Nephron (organoid): ENCODE measurements around the gene VIPAS39.

Experiments
- H3K27ac Mint-ChIP-seq, 3 experiments: 2 replicates each; pipeline ENCODE4 v1.8.0; 2020; ENCODE audit warnings: mixed read lengths in 3 of 3, mild to moderate bottlenecking in 2 of 3, moderate library complexity in 1 of 3
- H3K27me3 Mint-ChIP-seq: 2 replicates; pipeline ENCODE4 v1.8.0; 2021; ENCODE audit warnings: low read depth, mild to moderate bottlenecking, moderate library complexity, mixed read lengths
- H3K36me3 Mint-ChIP-seq: 2 replicates; pipeline ENCODE4 v1.8.0; 2020; ENCODE audit warnings: low read depth, mixed read lengths
- H3K4me1 Mint-ChIP-seq: 2 replicates; pipeline ENCODE4 v1.8.0; 2020; ENCODE audit warnings: mixed read lengths
- H3K4me3 Mint-ChIP-seq, 3 experiments: 2 replicates each; pipeline ENCODE4 v1.8.0; 2020; ENCODE audit warnings: mild to moderate bottlenecking in 3 of 3, mixed read lengths in 3 of 3, moderate library complexity in 2 of 3
- H3K9me3 Mint-ChIP-seq: 2 replicates; pipeline ENCODE4 v1.8.0; 2020; ENCODE audit warnings: mixed read lengths
- CTCF ChIP-seq, 3 experiments: fragments of 200-600 bp; sonication (generic); IDR thresholded peaks; one replicate each; pipeline ENCODE4 v1.5.0; 2021; ENCODE audit warnings: antibody characterized with exemption in 3 of 3; ENCODE audit not compliant: unreplicated experiment in 3 of 3

The VIPAS39 gene

GRCh38 chr14:77390188-77390587 is 67.2 kb downstream of the VIPAS39 start:
- H3K4me1 Mint-ChIP-seq = no peaks in the 10 kb centered on the region
- no peak for TF ChIP-seq CTCF (IDR thresholded peaks at IDR 0.05; ENCODE audit: unreplicated experiment in 3 of 3)
- no peaks in the 10 kb centered on the region for H3K27me3 Mint-ChIP-seq
- no peak overlapping the region for H3K27ac Mint-ChIP-seq
- H3K4me3 Mint-ChIP-seq = no peak overlapping the region
- H3K9me3 Mint-ChIP-seq = no peaks in the 10 kb centered on the region
- peaks cover 9% of the 10 kb centered on the region for H3K36me3 Mint-ChIP-seq

GRCh38 chr14:77378701-77379100 is 78.7 kb downstream of the VIPAS39 start:
- Mint-ChIP-seq H3K36me3 (peaks cover 10% of the 10 kb centered on the region), H3K27me3 (no peaks in the 10 kb centered on the region), H3K27ac (no peak overlapping the region), H3K4me3 (no peak overlapping the region), H3K4me1 (peaks cover 20% of the 10 kb centered on the region), H3K9me3 (no peaks in the 10 kb centered on the region)
- TF ChIP-seq CTCF (IDR thresholded peaks at IDR 0.05; ENCODE audit: unreplicated experiment in 3 of 3) = no peak

- H3K9me3 Mint-ChIP-seq = no peaks in the 10 kb centered on the region
- no peak overlapping the region for H3K27ac Mint-ChIP-seq
- peaks cover 10% of the 10 kb centered on the region for H3K36me3 Mint-ChIP-seq
- no peak overlapping the region for H3K4me3 Mint-ChIP-seq
- no peaks in the 10 kb centered on the region for H3K27me3 Mint-ChIP-seq
- TF ChIP-seq CTCF (IDR thresholded peaks at IDR 0.05; ENCODE audit: unreplicated experiment in 3 of 3) = no peak
- H3K4me1 Mint-ChIP-seq = peaks cover 29% of the 10 kb centered on the region
These were observed 79.9 kb downstream of the VIPAS39 start for GRCh38 chr14:77377502-77377844.

- no peaks in the 10 kb centered on the region for H3K27me3 Mint-ChIP-seq
These were observed 80.5 kb downstream of the VIPAS39 start, which contains the start of the genes SAMD15 and TMED8 for GRCh38 chr14:77376771-77377501. Gene SAMD15, plus strand, starts transcription at chr14:77377379. Its CDS starts 40 bp downstream, at chr14:77377419. Gene TMED8, minus strand, starts transcription at chr14:77377094. Its CDS starts 41 bp downstream, at chr14:77377053.

More at GRCh38 chr14:77376771-77377501, 80.5 kb downstream of the VIPAS39 start, which contains the start of the genes SAMD15 and TMED8:
- Mint-ChIP-seq H3K27ac (peak within 1 kb of the TSS in 2 of 3 experiments; percentile 93 to 96), H3K36me3 (peaks cover 10% of the 10 kb centered on the region), H3K4me3 (peak within 1 kb of the TSS; percentile 92 to 95 (median 94)), H3K4me1 (peaks cover 32% of the 10 kb centered on the region), H3K9me3 (no peaks in the 10 kb centered on the region)
- peak; percentile 29 to 36 (median 30) for TF ChIP-seq CTCF (IDR thresholded peaks at IDR 0.05; ENCODE audit: unreplicated experiment in 3 of 3)
